H1 (cell line): ENCODE results near the gene DSG2.

Source experiments
- ASH2L ChIP-seq: fragments of 200-600, 300-600 bp; sonication (generic); IDR thresholded peaks from one replicate; pipeline ENCODE4 v1.7.1; 2017; ENCODE audit warnings: low read length
- BACH1 ChIP-seq: IDR thresholded peaks from 2 replicates; pipeline ENCODE4 v1.6.1; 2012; ENCODE audit warnings: low read length, improper control_type of control experiment
- CBX5 ChIP-seq: fragments of 300-800, 300-1000 bp; sonication (generic); IDR thresholded peaks from 2 replicates; pipeline ENCODE4 v1.7.1; 2016; ENCODE audit warnings: antibody characterized with exemption, low read length, low read depth
- EP300 ChIP-seq, 2 experiments: IDR thresholded peaks; 1 replicate in 1 of 2; 2 replicates in 1 of 2; pipeline ENCODE4 v1.6.1; 2011 to 2012; ENCODE audit warnings: low read depth in 2 of 2, low read length in 2 of 2, mild to moderate bottlenecking in 2 of 2, borderline replicate concordance in 1 of 2, inconsistent platforms in 1 of 2, moderate library complexity in 1 of 2
- EZH2 ChIP-seq: fragments of 200-600 bp; sonication (generic); IDR thresholded peaks from 2 replicates; pipeline ENCODE4 v1.7.1; 2012; ENCODE audit warnings: low read depth, mild to moderate bottlenecking, moderate library complexity, low read length, inconsistent platforms; ENCODE audit not compliant: severe bottlenecking
- GABPA ChIP-seq: IDR thresholded peaks from 2 replicates; pipeline ENCODE4 v1.6.1; 2011; ENCODE audit warnings: mild to moderate bottlenecking, low read length, moderate library complexity, borderline replicate concordance; ENCODE audit not compliant: insufficient read depth
- GTF2F1 ChIP-seq: IDR thresholded peaks from 2 replicates; pipeline ENCODE4 v1.6.1; 2012; ENCODE audit warnings: low read depth, low read length, improper control_type of control experiment, borderline replicate concordance
- PHF8 ChIP-seq: fragments of 200-600 bp; sonication (generic); conservative IDR thresholded peaks from 2 replicates; pipeline ENCODE4 v1.7.1; 2012; ENCODE audit warnings: low read depth, mild to moderate bottlenecking, inconsistent platforms, low read length, moderate library complexity
- POLR2AphosphoS5 ChIP-seq: IDR thresholded peaks from 2 replicates; pipeline ENCODE4 v1.6.1; 2011; ENCODE audit warnings: low read depth, low read length
- RAD21 ChIP-seq, 2 experiments: IDR thresholded peaks in 1 of 2; conservative IDR thresholded peaks in 1 of 2; 2 replicates each; pipeline ENCODE4 v1.6.1; 2011; ENCODE audit warnings: low read depth in 2 of 2, low read length in 2 of 2, improper control_type of control experiment in 1 of 2, inconsistent platforms in 1 of 2, mild to moderate bottlenecking in 1 of 2, moderate library complexity in 1 of 2
- SUZ12 ChIP-seq: fragments of 200-600 bp; sonication (generic); IDR thresholded peaks from 2 replicates; pipeline ENCODE4 v1.6.1; 2012; ENCODE audit warnings: mild to moderate bottlenecking, inconsistent platforms, low read length, moderate library complexity, mixed read lengths
- TF ChIP-seq, protein P1 (sequence below): fragments of 300-600 bp; sonication (generic); IDR thresholded peaks from 2 replicates; pipeline ENCODE4 v1.7.1; 2012; ENCODE audit warnings: low read length, moderate library complexity, mild to moderate bottlenecking, inconsistent platforms; ENCODE audit not compliant: insufficient replicate concordance
- TF ChIP-seq, protein P2 (sequence below), 3 experiments: IDR thresholded peaks; 1 replicate in 2 of 3; 2 replicates in 1 of 3; pipeline versions ENCODE4 v1.5.1 to v1.6.1; 2011; ENCODE audit warnings: low read length in 3 of 3, mild to moderate bottlenecking in 3 of 3, inconsistent platforms in 2 of 3, low read depth in 1 of 3, moderate library complexity in 1 of 3; ENCODE audit not compliant: insufficient read depth in 1 of 3; ENCODE audit errors: control extremely low read depth in 1 of 3
- TF ChIP-seq, protein P3 (sequence below): IDR thresholded peaks from 2 replicates; pipeline ENCODE4 v1.6.1; 2011; ENCODE audit warnings: low read length, improper control_type of control experiment

DNA sequence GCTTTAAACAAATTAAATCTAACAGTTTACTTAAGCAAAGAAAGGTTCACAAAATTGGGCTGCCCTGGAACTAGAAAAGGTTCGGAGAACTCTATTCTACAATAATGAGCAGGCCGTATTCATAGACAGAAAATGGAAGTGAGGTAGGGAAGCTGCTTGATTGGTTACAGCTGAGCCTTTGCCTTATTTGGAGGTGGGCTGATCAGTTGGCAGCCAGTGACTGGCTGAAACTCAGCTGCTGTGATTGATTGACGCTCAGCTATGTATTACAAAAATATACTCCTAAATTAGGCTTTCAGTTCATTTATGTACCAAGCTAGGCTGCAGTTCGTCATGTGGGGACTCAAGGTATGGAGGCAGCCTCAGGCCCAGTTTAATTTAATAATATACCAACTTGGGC is 51.4 kb downstream of the DSG2 start:
- TF ChIP-seq EZH2 (no peak), PHF8 (no peak), GABPA (no peak), GTF2F1 (no peak), SUZ12 (no peak), POLR2AphosphoS5 (no peak), RAD21 (IDR thresholded peaks at IDR 0.05 in 1 of 2, conservative IDR thresholded peaks at IDR 0.05 in 1 of 2; ENCODE audit: low read depth in 2 of 2, low read length in 2 of 2) (no peak), CBX5 (no peak), BACH1 (no peak), EP300 (IDR thresholded peaks at IDR 0.05; ENCODE audit: borderline replicate concordance in 1 of 2, low read depth in 2 of 2, low read length in 2 of 2) (no peak), ASH2L (no peak)
- TF ChIP-seq, protein P1, sequence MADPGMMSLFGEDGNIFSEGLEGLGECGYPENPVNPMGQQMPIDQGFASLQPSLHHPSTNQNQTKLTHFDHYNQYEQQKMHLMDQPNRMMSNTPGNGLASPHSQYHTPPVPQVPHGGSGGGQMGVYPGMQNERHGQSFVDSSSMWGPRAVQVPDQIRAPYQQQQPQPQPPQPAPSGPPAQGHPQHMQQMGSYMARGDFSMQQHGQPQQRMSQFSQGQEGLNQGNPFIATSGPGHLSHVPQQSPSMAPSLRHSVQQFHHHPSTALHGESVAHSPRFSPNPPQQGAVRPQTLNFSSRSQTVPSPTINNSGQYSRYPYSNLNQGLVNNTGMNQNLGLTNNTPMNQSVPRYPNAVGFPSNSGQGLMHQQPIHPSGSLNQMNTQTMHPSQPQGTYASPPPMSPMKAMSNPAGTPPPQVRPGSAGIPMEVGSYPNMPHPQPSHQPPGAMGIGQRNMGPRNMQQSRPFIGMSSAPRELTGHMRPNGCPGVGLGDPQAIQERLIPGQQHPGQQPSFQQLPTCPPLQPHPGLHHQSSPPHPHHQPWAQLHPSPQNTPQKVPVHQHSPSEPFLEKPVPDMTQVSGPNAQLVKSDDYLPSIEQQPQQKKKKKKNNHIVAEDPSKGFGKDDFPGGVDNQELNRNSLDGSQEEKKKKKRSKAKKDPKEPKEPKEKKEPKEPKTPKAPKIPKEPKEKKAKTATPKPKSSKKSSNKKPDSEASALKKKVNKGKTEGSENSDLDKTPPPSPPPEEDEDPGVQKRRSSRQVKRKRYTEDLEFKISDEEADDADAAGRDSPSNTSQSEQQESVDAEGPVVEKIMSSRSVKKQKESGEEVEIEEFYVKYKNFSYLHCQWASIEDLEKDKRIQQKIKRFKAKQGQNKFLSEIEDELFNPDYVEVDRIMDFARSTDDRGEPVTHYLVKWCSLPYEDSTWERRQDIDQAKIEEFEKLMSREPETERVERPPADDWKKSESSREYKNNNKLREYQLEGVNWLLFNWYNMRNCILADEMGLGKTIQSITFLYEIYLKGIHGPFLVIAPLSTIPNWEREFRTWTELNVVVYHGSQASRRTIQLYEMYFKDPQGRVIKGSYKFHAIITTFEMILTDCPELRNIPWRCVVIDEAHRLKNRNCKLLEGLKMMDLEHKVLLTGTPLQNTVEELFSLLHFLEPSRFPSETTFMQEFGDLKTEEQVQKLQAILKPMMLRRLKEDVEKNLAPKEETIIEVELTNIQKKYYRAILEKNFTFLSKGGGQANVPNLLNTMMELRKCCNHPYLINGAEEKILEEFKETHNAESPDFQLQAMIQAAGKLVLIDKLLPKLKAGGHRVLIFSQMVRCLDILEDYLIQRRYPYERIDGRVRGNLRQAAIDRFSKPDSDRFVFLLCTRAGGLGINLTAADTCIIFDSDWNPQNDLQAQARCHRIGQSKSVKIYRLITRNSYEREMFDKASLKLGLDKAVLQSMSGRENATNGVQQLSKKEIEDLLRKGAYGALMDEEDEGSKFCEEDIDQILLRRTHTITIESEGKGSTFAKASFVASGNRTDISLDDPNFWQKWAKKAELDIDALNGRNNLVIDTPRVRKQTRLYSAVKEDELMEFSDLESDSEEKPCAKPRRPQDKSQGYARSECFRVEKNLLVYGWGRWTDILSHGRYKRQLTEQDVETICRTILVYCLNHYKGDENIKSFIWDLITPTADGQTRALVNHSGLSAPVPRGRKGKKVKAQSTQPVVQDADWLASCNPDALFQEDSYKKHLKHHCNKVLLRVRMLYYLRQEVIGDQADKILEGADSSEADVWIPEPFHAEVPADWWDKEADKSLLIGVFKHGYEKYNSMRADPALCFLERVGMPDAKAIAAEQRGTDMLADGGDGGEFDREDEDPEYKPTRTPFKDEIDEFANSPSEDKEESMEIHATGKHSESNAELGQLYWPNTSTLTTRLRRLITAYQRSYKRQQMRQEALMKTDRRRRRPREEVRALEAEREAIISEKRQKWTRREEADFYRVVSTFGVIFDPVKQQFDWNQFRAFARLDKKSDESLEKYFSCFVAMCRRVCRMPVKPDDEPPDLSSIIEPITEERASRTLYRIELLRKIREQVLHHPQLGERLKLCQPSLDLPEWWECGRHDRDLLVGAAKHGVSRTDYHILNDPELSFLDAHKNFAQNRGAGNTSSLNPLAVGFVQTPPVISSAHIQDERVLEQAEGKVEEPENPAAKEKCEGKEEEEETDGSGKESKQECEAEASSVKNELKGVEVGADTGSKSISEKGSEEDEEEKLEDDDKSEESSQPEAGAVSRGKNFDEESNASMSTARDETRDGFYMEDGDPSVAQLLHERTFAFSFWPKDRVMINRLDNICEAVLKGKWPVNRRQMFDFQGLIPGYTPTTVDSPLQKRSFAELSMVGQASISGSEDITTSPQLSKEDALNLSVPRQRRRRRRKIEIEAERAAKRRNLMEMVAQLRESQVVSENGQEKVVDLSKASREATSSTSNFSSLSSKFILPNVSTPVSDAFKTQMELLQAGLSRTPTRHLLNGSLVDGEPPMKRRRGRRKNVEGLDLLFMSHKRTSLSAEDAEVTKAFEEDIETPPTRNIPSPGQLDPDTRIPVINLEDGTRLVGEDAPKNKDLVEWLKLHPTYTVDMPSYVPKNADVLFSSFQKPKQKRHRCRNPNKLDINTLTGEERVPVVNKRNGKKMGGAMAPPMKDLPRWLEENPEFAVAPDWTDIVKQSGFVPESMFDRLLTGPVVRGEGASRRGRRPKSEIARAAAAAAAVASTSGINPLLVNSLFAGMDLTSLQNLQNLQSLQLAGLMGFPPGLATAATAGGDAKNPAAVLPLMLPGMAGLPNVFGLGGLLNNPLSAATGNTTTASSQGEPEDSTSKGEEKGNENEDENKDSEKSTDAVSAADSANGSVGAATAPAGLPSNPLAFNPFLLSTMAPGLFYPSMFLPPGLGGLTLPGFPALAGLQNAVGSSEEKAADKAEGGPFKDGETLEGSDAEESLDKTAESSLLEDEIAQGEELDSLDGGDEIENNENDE: no peak
- TF ChIP-seq, protein P2, sequence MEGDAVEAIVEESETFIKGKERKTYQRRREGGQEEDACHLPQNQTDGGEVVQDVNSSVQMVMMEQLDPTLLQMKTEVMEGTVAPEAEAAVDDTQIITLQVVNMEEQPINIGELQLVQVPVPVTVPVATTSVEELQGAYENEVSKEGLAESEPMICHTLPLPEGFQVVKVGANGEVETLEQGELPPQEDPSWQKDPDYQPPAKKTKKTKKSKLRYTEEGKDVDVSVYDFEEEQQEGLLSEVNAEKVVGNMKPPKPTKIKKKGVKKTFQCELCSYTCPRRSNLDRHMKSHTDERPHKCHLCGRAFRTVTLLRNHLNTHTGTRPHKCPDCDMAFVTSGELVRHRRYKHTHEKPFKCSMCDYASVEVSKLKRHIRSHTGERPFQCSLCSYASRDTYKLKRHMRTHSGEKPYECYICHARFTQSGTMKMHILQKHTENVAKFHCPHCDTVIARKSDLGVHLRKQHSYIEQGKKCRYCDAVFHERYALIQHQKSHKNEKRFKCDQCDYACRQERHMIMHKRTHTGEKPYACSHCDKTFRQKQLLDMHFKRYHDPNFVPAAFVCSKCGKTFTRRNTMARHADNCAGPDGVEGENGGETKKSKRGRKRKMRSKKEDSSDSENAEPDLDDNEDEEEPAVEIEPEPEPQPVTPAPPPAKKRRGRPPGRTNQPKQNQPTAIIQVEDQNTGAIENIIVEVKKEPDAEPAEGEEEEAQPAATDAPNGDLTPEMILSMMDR (IDR thresholded peaks at IDR 0.05; ENCODE audit: control extremely low read depth in 1 of 3, insufficient read depth in 1 of 3, low read depth in 1 of 3, low read length in 3 of 3): no peak
- TF ChIP-seq, protein P3, sequence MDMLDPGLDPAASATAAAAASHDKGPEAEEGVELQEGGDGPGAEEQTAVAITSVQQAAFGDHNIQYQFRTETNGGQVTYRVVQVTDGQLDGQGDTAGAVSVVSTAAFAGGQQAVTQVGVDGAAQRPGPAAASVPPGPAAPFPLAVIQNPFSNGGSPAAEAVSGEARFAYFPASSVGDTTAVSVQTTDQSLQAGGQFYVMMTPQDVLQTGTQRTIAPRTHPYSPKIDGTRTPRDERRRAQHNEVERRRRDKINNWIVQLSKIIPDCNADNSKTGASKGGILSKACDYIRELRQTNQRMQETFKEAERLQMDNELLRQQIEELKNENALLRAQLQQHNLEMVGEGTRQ: no peak
